Smooth muscle cell (in vitro differentiated cells): ENCODE results near the gene CCDC169. TPM values are rescaled to one million over a fixed set of nuclear protein-coding genes. Genes with fewer than 3 reads are reported as not detected.
A peak's percentile ranks its signal among the peaks of the same experiment; 100 is the strongest.

Source experiments
- DNase-seq: peaks from one replicate; lab custom pipeline; 2025; ENCODE audit not compliant: unreplicated experiment; lab: John Stamatoyannopoulos, UW
- H2AFZ ChIP-seq: fragments of 200-600 bp; sonication (generic); 2 replicates; pipeline ENCODE4 v1.6.0; 2016; ENCODE audit warnings: antibody characterized with exemption, low read depth, mild to moderate bottlenecking
- H3F3A ChIP-seq: fragments of 200-600 bp; sonication (generic); 2 replicates; pipeline ENCODE4 v1.6.0; 2017; ENCODE audit warnings: antibody characterized with exemption, low read depth
- H3K27ac ChIP-seq: fragments of 200-600 bp; sonication (generic); 2 replicates; pipeline ENCODE4 v1.5.1; 2016; ENCODE audit warnings: low read depth, mild to moderate bottlenecking
- H3K27me3 ChIP-seq: fragments of 200-600 bp; sonication (generic); 2 replicates; pipeline ENCODE4 v1.6.1; 2016; ENCODE audit warnings: low read depth, mild to moderate bottlenecking
- H3K36me3 ChIP-seq: fragments of 200-600 bp; sonication (generic); 2 replicates; pipeline ENCODE4 v1.5.1; 2016; ENCODE audit warnings: low read depth
- H3K4me1 ChIP-seq: fragments of 200-600 bp; sonication (generic); 2 replicates; pipeline ENCODE4 v1.5.1; 2016; ENCODE audit warnings: low read depth
- H3K4me2 ChIP-seq: fragments of 200-600 bp; sonication (generic); 2 replicates; pipeline ENCODE4 v1.6.0; 2016; ENCODE audit warnings: mild to moderate bottlenecking
- H3K4me3 ChIP-seq: fragments of 200-600 bp; sonication (generic); 2 replicates; pipeline ENCODE4 v1.5.1; 2016; ENCODE audit warnings: mild to moderate bottlenecking
- H3K79me2 ChIP-seq: fragments of 200-600 bp; sonication (generic); 2 replicates; pipeline ENCODE4 v1.6.0; 2016; ENCODE audit warnings: low read depth, mild to moderate bottlenecking
- H3K9ac ChIP-seq: fragments of 200-600 bp; sonication (generic); 2 replicates; pipeline ENCODE4 v1.6.0; 2016; ENCODE audit warnings: low read depth
- H3K9me3 ChIP-seq: fragments of 200-600 bp; sonication (generic); replicated peaks from 2 replicates; pipeline ENCODE4 v1.5.1; 2016; ENCODE audit warnings: low read depth
- H4K20me1 ChIP-seq: fragments of 200-600 bp; sonication (generic); 2 replicates; pipeline ENCODE4 v1.6.0; 2016; ENCODE audit warnings: low read depth
- CTCF ChIP-seq: fragments of 200-600 bp; sonication (generic); IDR thresholded peaks from 2 replicates; pipeline ENCODE4 v1.5.1; 2017; ENCODE audit warnings: borderline replicate concordance, mild to moderate bottlenecking, antibody characterized with exemption; ENCODE audit not compliant: insufficient read depth, poor library complexity, severe bottlenecking
- WGBS: methylation state at CpG from one replicate; pipeline ENCODE4 v1.1.7; 2016; ENCODE audit warnings: low lambda C conversion rate; 5-methylcytosine and 5-hydroxymethylcytosine counted together
- polyA plus RNA-seq: library from polyadenylated mRNA; unstranded; fragments of >200 nt; fragmentation: Nextera tagmentation; extraction: Ambion mirVana; gene quantifications from 2 replicates; pipeline ENCODE4 v1.2.1, GENCODE V29; 2016
- total RNA-seq: library from RNA; depleted of rRNA; stranded (reverse); fragments of >200 nt; gene quantifications from 2 replicates; pipeline ENCODE4 v1.2.3, GENCODE V29; 2014

Gene CCDC169
- total and polyA plus RNA-seq, 2 experiments from 2014 or later = 1.1 to 1.5 TPM

GRCh38 chr13:36210738-36211137 is 86.9 kb downstream of the CCDC169 start:
- peaks cover 6% of the 10 kb centered on the region for H3K4me1 ChIP-seq
- DNase-seq = no peak
- H3K36me3 ChIP-seq = no peaks in the 10 kb centered on the region

GRCh38 chr13:36207672-36208071 is 89.9 kb downstream of the CCDC169 start:
- peaks cover 14% of the 10 kb centered on the region for H3K27me3 ChIP-seq
- H3K9ac ChIP-seq = no peak overlapping the region
- no peaks in the 10 kb centered on the region for H4K20me1 ChIP-seq
- H3K79me2 ChIP-seq = no peaks in the 10 kb centered on the region
- H3K9me3 ChIP-seq = no peaks in the 10 kb centered on the region
- peaks cover 6% of the 10 kb centered on the region for H3K4me1 ChIP-seq
- 87% methylated on average over 5 of the region's 5 CpGs for WGBS
- no peaks in the 10 kb centered on the region for H3K36me3 ChIP-seq
- no peak overlapping the region for H3K4me3 ChIP-seq
- no peak for DNase-seq
- H3K4me2 ChIP-seq = no peak overlapping the region
- no peak overlapping the region for H2AFZ ChIP-seq
- H3F3A ChIP-seq = no peaks in the 10 kb centered on the region
- TF ChIP-seq CTCF = no peak
- no peak overlapping the region for H3K27ac ChIP-seq

More at GRCh38 chr13:36210738-36211137, 86.9 kb downstream of the CCDC169 start:
- Histone ChIP-seq H3K9ac (no peak overlapping the region), H3K4me3 (no peak overlapping the region), H3F3A (no peaks in the 10 kb centered on the region), H3K27me3 (peaks cover 8% of the 10 kb centered on the region), H3K79me2 (no peaks in the 10 kb centered on the region), H2AFZ (no peak overlapping the region), H3K27ac (no peak overlapping the region), H4K20me1 (no peaks in the 10 kb centered on the region), H3K9me3 (no peaks in the 10 kb centered on the region), H3K4me2 (no peak overlapping the region)
- TF ChIP-seq CTCF = no peak
- WGBS = 93% methylated on average over 4 of the region's 4 CpGs

DNA sequence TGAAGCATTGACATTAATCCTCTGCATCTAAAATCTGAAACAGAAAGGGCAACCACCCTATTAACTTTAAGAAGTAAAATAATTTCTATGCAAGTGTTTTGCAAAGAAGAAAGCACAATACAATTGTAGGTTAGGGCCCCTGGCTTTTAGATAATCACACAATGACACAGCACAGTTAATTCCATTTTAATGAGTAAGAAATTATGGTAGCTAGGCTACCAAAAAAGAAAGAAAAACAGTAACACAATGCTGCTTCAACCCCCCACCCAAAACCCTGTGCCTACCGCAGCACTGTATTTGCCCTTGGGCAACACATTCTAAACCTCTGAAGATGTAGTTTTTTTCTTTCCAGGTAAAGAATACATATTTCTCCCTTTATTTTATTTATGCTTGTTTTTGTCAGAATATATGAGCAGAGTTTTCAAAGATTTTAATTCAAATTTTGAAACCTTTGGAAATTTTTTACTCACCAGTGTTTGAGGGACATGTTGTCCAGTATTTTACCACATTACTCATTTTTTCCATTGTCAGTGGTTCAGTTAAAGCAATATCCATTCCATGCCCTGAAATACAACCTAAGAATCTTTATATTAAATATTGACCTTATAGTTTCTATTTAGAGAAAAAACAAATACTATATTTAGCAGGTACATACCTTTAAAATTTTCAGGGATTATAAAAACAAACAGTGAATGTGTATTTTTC is 104.3 kb downstream of the CCDC169 start:
- Histone ChIP-seq H3K36me3 (no peaks in the 10 kb centered on the region), H3K4me2 (peak overlapping the region; percentile 0), H3F3A (no peaks in the 10 kb centered on the region), H3K79me2 (no peaks in the 10 kb centered on the region), H2AFZ (no peak overlapping the region), H3K27ac (peak overlapping the region; percentile 22), H3K9ac (peak overlapping the region; percentile 34), H3K27me3 (peaks cover 4% of the 10 kb centered on the region), H3K4me3 (no peak overlapping the region), H4K20me1 (no peaks in the 10 kb centered on the region), H3K4me1 (peaks cover 11% of the 10 kb centered on the region), H3K9me3 (no peaks in the 10 kb centered on the region)
- no peak for TF ChIP-seq CTCF
- no peak for DNase-seq
- 47% methylated on average over 1 of the region's 1 CpG for WGBS

DNA sequence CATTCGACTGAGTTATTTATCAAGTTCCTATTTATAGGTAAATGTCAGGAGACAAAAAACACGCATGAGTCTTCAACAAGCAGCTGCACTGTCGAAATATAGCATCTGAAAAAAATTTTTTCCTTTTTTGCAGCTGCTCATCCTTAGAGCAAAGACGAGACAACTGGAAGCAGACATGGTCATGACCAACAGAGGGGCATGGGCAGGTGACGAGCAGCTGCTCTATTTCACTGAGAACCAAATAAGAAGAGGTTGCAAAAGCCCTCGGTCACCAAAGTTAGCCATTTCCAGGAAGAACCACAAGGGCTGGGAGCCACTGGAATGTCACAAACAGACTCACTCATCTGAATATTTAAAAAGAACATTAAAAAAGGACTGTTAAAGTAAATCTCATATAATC is 105.4 kb downstream of the CCDC169 start:
- H3K36me3 ChIP-seq = no peaks in the 10 kb centered on the region

More for the DNA sequence above, 105.4 kb downstream of the CCDC169 start:
- no peak overlapping the region for H3K9ac ChIP-seq
- H3K9me3 ChIP-seq = no peaks in the 10 kb centered on the region
- H3K4me1 ChIP-seq = peaks cover 11% of the 10 kb centered on the region
- peaks cover 4% of the 10 kb centered on the region for H3K27me3 ChIP-seq
- H3K79me2 ChIP-seq = no peaks in the 10 kb centered on the region
- H3K27ac ChIP-seq = no peak overlapping the region
- DNase-seq = no peak
- no peak overlapping the region for H3K4me3 ChIP-seq
- no peaks in the 10 kb centered on the region for H4K20me1 ChIP-seq
- no peaks in the 10 kb centered on the region for H3F3A ChIP-seq
- no peak overlapping the region for H2AFZ ChIP-seq
- no peak overlapping the region for H3K4me2 ChIP-seq
- TF ChIP-seq CTCF = no peak
- WGBS = 89% methylated on average over 6 of the region's 6 CpGs
